OCI-LY1 (cell line): ENCODE data around the gene ETFBKMT.

Experiments
- H2AFZ ChIP-seq: fragments of 200-600 bp; sonication (generic), shearing (Covaris generic); 2 replicates; pipeline ENCODE4 v1.6.0; 2014; ENCODE audit warnings: antibody characterized with exemption, mild to moderate bottlenecking, low read length
- H3F3A ChIP-seq: fragments of 200-600 bp; sonication (generic), shearing (Covaris generic); 2 replicates; pipeline ENCODE4 v1.6.0; 2014; ENCODE audit warnings: mild to moderate bottlenecking, antibody characterized with exemption, low read length, moderate library complexity; ENCODE audit not compliant: insufficient read depth
- H3K27ac ChIP-seq: fragments of 200-600 bp; sonication (generic); 2 replicates; pipeline ENCODE4 v1.5.1; 2014; ENCODE audit warnings: low read length, mixed run types, mild to moderate bottlenecking, low read depth; ENCODE audit not compliant: poor library complexity, severe bottlenecking
- H3K27me3 ChIP-seq: fragments of 200-600 bp; sonication (generic); 2 replicates; pipeline ENCODE4 v1.6.0; 2014; ENCODE audit warnings: antibody characterized with exemption, mild to moderate bottlenecking, low read length, moderate library complexity; ENCODE audit not compliant: insufficient read depth
- H3K36me3 ChIP-seq: fragments of 200-600 bp; sonication (generic); 2 replicates; pipeline ENCODE4 v1.6.1; 2014; ENCODE audit warnings: mild to moderate bottlenecking, antibody characterized with exemption, low read length, moderate library complexity, mixed read lengths; ENCODE audit not compliant: insufficient read depth
- H3K4me1 ChIP-seq: fragments of 200-600 bp; sonication (generic); 2 replicates; pipeline ENCODE4 v1.5.1; 2014; ENCODE audit warnings: mild to moderate bottlenecking, low read length, moderate library complexity; ENCODE audit not compliant: insufficient read depth, severe bottlenecking
- H3K4me2 ChIP-seq: fragments of 200-600 bp; sonication (generic), shearing (Covaris generic); 2 replicates; pipeline ENCODE4 v1.6.1; 2014; ENCODE audit warnings: low read length
- H3K4me3 ChIP-seq: fragments of 200-600 bp; sonication (generic); 2 replicates; pipeline ENCODE4 v1.5.1; 2014; ENCODE audit warnings: low read length, low read depth, mild to moderate bottlenecking, mixed read lengths; ENCODE audit not compliant: poor library complexity, severe bottlenecking
- H3K79me2 ChIP-seq: fragments of 200-600 bp; shearing (Covaris generic); 2 replicates; pipeline ENCODE4 v1.6.1; 2016; ENCODE audit warnings: mixed run types, low read length, mixed read lengths; ENCODE audit not compliant: insufficient read depth
- H3K9ac ChIP-seq: fragments of 200-600 bp; sonication (generic), shearing (Covaris generic); 2 replicates; pipeline ENCODE4 v1.6.1; 2014; ENCODE audit warnings: mild to moderate bottlenecking, low read length, mixed read lengths
- H3K9me2 ChIP-seq: fragments of 200-600 bp; sonication (generic), shearing (Covaris generic); 2 replicates; pipeline ENCODE4 v1.6.1; 2014; ENCODE audit warnings: low read depth, mild to moderate bottlenecking, low read length, mixed read lengths
- H3K9me3 ChIP-seq: fragments of 200-600 bp; shearing (Covaris generic); 2 replicates; pipeline ENCODE4 v1.6.1; 2014; ENCODE audit warnings: low read length, mixed read lengths
- H4K20me1 ChIP-seq: fragments of 200-600 bp; sonication (generic), shearing (Covaris generic); 2 replicates; pipeline ENCODE4 v1.6.0; 2016; ENCODE audit warnings: mild to moderate bottlenecking, low read length; ENCODE audit not compliant: insufficient read depth
- EZH2 ChIP-seq: fragments of 200-600 bp; sonication (generic), shearing (Covaris generic); IDR thresholded peaks from 2 replicates; pipeline ENCODE4 v1.8.0; 2017; ENCODE audit warnings: borderline replicate concordance, mixed run types, mild to moderate bottlenecking, antibody characterized with exemption, low read length, moderate library complexity, mixed read lengths
- TF ChIP-seq, protein P1 (sequence below): fragments of 200-600 bp; sonication (generic), shearing (Covaris generic); IDR thresholded peaks from 2 replicates; pipeline ENCODE4 v1.5.1; 2017; ENCODE audit warnings: mild to moderate bottlenecking, antibody characterized with exemption, low read length, moderate library complexity, mixed read lengths

The ETFBKMT gene

DNA sequence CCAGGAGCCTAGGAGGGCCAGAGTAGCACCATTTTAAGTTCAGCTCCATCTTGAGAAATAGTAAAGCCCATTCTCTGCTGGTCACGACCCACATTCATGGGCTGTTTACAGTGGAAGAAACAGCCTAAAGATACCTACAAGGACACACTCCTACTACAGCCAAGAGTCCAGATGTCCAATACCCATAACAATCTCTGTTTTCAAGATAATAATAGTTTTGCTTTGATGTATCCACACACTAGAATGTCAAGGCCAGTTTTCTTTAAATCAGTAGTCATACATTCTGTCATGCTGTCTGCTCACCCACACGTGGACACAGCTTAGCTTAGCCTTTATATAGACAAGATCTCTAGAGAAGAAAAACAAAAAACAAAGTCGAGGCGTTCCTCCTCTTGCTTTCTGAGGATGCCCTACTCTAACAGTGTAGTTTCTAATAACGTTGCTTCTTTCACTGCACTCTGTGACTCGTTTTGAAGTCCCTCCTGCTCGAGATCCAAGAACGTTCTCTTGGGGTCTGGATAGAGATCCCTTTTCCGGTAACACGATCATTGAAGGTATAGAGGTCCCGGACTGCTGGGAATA is 17.9 kb upstream of the ETFBKMT start:
- H2AFZ ChIP-seq = no peak overlapping the region

DNA sequence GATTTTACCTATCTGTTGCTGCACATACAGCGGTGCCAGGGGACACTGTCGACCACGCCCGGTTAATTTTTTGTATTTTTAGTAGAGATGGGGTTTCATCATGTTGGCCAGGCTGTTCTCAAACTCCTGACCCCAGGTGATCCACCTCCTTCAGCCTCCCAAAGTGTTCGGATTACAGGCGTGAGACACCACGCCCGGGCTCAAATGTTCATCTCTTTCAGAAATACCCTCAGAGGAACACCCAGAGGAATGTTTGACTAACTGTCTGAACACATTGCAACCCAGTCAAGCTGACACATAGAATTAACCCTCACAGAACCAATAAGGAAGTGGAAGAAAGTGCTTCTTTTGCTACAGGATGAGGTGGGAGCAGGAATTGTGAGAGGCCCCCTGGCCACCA is 15.0 kb upstream of the ETFBKMT start:
- H3K79me2 ChIP-seq = no peaks in the 10 kb centered on the region
- no peaks in the 10 kb centered on the region for H3K27me3 ChIP-seq
- no peak overlapping the region for H2AFZ ChIP-seq
- H3F3A ChIP-seq = no peaks in the 10 kb centered on the region
- H3K4me2 ChIP-seq = no peak overlapping the region
- no peaks in the 10 kb centered on the region for H3K9me2 ChIP-seq
- H3K27ac ChIP-seq = no peak overlapping the region
- no peaks in the 10 kb centered on the region for H3K9me3 ChIP-seq
- TF ChIP-seq, protein P1, sequence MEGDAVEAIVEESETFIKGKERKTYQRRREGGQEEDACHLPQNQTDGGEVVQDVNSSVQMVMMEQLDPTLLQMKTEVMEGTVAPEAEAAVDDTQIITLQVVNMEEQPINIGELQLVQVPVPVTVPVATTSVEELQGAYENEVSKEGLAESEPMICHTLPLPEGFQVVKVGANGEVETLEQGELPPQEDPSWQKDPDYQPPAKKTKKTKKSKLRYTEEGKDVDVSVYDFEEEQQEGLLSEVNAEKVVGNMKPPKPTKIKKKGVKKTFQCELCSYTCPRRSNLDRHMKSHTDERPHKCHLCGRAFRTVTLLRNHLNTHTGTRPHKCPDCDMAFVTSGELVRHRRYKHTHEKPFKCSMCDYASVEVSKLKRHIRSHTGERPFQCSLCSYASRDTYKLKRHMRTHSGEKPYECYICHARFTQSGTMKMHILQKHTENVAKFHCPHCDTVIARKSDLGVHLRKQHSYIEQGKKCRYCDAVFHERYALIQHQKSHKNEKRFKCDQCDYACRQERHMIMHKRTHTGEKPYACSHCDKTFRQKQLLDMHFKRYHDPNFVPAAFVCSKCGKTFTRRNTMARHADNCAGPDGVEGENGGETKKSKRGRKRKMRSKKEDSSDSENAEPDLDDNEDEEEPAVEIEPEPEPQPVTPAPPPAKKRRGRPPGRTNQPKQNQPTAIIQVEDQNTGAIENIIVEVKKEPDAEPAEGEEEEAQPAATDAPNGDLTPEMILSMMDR = no peak
- TF ChIP-seq EZH2 = no peak
- peaks cover 41% of the 10 kb centered on the region for H3K4me1 ChIP-seq
- H4K20me1 ChIP-seq = no peaks in the 10 kb centered on the region
- no peaks in the 10 kb centered on the region for H3K36me3 ChIP-seq
- H3K4me3 ChIP-seq = no peak overlapping the region
- H3K9ac ChIP-seq = no peak overlapping the region

More for the DNA sequence above, 17.9 kb upstream of the ETFBKMT start:
- Histone ChIP-seq H3K4me3 (no peak overlapping the region), H3K9me3 (no peaks in the 10 kb centered on the region), H3K9me2 (no peaks in the 10 kb centered on the region), H3K36me3 (no peaks in the 10 kb centered on the region), H3K4me1 (peaks cover 40% of the 10 kb centered on the region), H3F3A (no peaks in the 10 kb centered on the region), H3K79me2 (no peaks in the 10 kb centered on the region), H3K27me3 (no peaks in the 10 kb centered on the region), H4K20me1 (no peaks in the 10 kb centered on the region), H3K4me2 (no peak overlapping the region), H3K9ac (no peak overlapping the region), H3K27ac (no peak overlapping the region)
- TF ChIP-seq, protein P1 = no peak
- no peak for TF ChIP-seq EZH2

DNA sequence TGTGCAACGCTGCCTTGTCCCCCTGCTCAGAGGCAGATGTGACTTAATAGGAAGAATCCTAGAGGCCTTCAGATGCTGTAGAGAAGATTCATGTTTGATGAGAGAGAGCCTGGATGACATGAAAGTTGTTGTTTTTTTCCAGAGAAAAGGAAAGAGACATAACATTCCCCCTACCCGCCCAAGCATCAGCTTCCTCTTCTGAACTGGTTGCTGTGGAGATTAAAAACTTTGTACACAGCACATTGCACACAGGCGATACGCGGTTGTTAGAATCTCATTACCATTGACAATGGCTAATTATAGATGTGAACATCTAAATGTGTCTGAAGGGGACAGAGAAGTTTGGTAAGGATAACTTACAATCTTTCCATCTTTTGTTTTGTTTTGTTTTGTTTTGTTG is 13.6 kb upstream of the ETFBKMT start:
- Histone ChIP-seq H3K27me3 (no peaks in the 10 kb centered on the region), H3K9ac (no peak overlapping the region), H3K4me2 (peak overlapping the region; percentile 38; the same call in 1 of the 2 replicates), H3K9me3 (no peaks in the 10 kb centered on the region), H3F3A (no peaks in the 10 kb centered on the region), H3K36me3 (no peaks in the 10 kb centered on the region), H3K9me2 (no peaks in the 10 kb centered on the region), H3K79me2 (no peaks in the 10 kb centered on the region), H3K4me1 (peaks cover 50% of the 10 kb centered on the region), H3K27ac (no peak overlapping the region), H2AFZ (peak overlapping the region; percentile 46; the same call in 1 of the 2 replicates), H4K20me1 (no peaks in the 10 kb centered on the region), H3K4me3 (no peak overlapping the region)
- TF ChIP-seq EZH2 = no peak
- TF ChIP-seq, protein P1 = no peak
